Activated CD4-positive, alpha-beta T cell treated with anti-CD3 and anti-CD28 coated beads for 36 hours (primary cell): Measurements from ENCODE around the gene TIMM10. TPM values are rescaled to one million over a fixed set of nuclear protein-coding genes. Genes with fewer than 3 reads are reported as not detected.
A peak's percentile ranks its signal among the peaks of the same experiment; 100 is the strongest.

Experiments used
- ATAC-seq: fragments of 200-7000 bp; cut with Tn5 transposase; one replicate; pipeline ENCODE4 v1.10.0; 2021; ENCODE audit warnings: mild to moderate bottlenecking, moderate library complexity
- CTCF ChIA-PET: fragments of 350-600 bp; sonication (Branson Sonifier 250); formaldehyde crosslinking; loops from one replicate; lab custom pipeline; 2021; ENCODE audit warnings: antibody characterized with exemption; lab: Charles Lee
- POLR2A ChIA-PET: fragments of 350-600 bp; sonication (Branson Sonifier 250); formaldehyde crosslinking; loops from one replicate; lab custom pipeline; 2021; ENCODE audit warnings: antibody characterized with exemption, inconsistent platforms; lab: Charles Lee
- DNase-seq: peaks from one replicate; pipeline ENCODE4 v3.0.0-alpha.2; 2020
- H3K27ac Mint-ChIP-seq: one replicate; pipeline ENCODE4 v1.8.0; 2021; ENCODE audit warnings: mixed read lengths
- H3K27me3 Mint-ChIP-seq: one replicate; pipeline ENCODE4 v1.8.0; 2021; ENCODE audit warnings: mixed read lengths
- H3K36me3 Mint-ChIP-seq: one replicate; pipeline ENCODE4 v1.8.0; 2021; ENCODE audit warnings: low read depth, mixed read lengths
- H3K4me1 Mint-ChIP-seq: one replicate; pipeline ENCODE4 v1.8.0; 2021; ENCODE audit warnings: mixed read lengths
- H3K4me3 Mint-ChIP-seq: one replicate; pipeline ENCODE4 v1.8.0; 2021; ENCODE audit warnings: mild to moderate bottlenecking, moderate library complexity, mixed read lengths
- H3K9me3 Mint-ChIP-seq: one replicate; pipeline ENCODE4 v1.8.0; 2021; ENCODE audit warnings: low read depth, mixed read lengths
- intact Hi-C, 2 experiments: fragments of 100-400 bp; cut with DNase I in 1 of 2; cut with micrococcal nuclease in 1 of 2; formaldehyde crosslinking; loops; one replicate each; pipeline versions ENCODE4 v1.14.2 to v1.15.1; 2022 to 2024; cut with DNase I, micrococcal nuclease
- total RNA-seq, 2 experiments: library from RNA; stranded (reverse); gene quantifications; one replicate each; pipeline ENCODE4 v1.2.3, GENCODE V29; 2021

The TIMM10 gene
- total RNA-seq, 2 experiments from 2014 or later = 124 to 158 TPM

GRCh38 chr11:57483562-57483918, 47.0 kb downstream of the TIMM10 start:
- no peak overlapping the region for H3K4me3 Mint-ChIP-seq
- DNase-seq = no peak
- no peak for ATAC-seq
- ChIA-PET POLR2A (no interaction called here), CTCF (interaction anchor here (0.6 to 10.9 kb wide), 25 partner anchors 9 to 317 kb away, joined by 3 to 124 read pairs (median 4); partner anchors contain the start of genes RTN4RL2 and TIMM10)
- intact Hi-C loops = loop anchor here in 1 of 2 experiments (1.0 to 2.0 kb wide), 2 partner anchors 57 to 138 kb away; partner anchors contain the start of gene SLC43A3
- no peaks in the 10 kb centered on the region for H3K9me3 Mint-ChIP-seq
- peaks cover 29% of the 10 kb centered on the region for H3K36me3 Mint-ChIP-seq
- no peak overlapping the region for H3K27ac Mint-ChIP-seq
- H3K4me1 Mint-ChIP-seq = peaks cover 8% of the 10 kb centered on the region
- peaks cover 9% of the 10 kb centered on the region for H3K27me3 Mint-ChIP-seq

- H3K27me3 Mint-ChIP-seq = peaks cover 9% of the 10 kb centered on the region
- peaks cover 23% of the 10 kb centered on the region for H3K36me3 Mint-ChIP-seq
- CTCF ChIA-PET = interaction anchor here (0.6 to 10.9 kb wide), 23 partner anchors 10 to 227 kb away, joined by 3 to 124 read pairs (median 5); partner anchors contain the start of genes RTN4RL2 and TIMM10
- peak; percentile 86 for DNase-seq
- peaks cover 8% of the 10 kb centered on the region for H3K4me1 Mint-ChIP-seq
- no peak overlapping the region for H3K4me3 Mint-ChIP-seq
- H3K27ac Mint-ChIP-seq = no peak overlapping the region
- POLR2A ChIA-PET = no interaction called here
- intact Hi-C loops = loop anchor here in 1 of 2 experiments (1.0 to 2.0 kb wide), 2 partner anchors 56 to 138 kb away; partner anchors contain the start of gene SLC43A3
- peak; percentile 69 for ATAC-seq
- no peaks in the 10 kb centered on the region for H3K9me3 Mint-ChIP-seq
These were observed 47.6 kb downstream of the TIMM10 start for GRCh38 chr11:57482782-57483561.

- Mint-ChIP-seq H3K27me3 (peaks cover 9% of the 10 kb centered on the region), H3K4me3 (no peak overlapping the region), H3K9me3 (no peaks in the 10 kb centered on the region), H3K4me1 (peaks cover 8% of the 10 kb centered on the region), H3K36me3 (peaks cover 16% of the 10 kb centered on the region), H3K27ac (no peak overlapping the region)
- intact Hi-C loops = loop anchor here (2.0 kb wide), 2 partner anchors 55 to 137 kb away; partner anchors contain the start of gene SLC43A3 (in 1 of the 2)
- POLR2A ChIA-PET = no interaction called here
- DNase-seq (no peak), ATAC-seq (no peak)
- CTCF ChIA-PET = interaction anchor here (0.6 to 10.9 kb wide), 15 partner anchors 9 to 338 kb away, joined by 3 to 124 read pairs (median 6); partner anchors contain the start of genes RTN4RL2 and TIMM10
These were observed 48.4 kb downstream of the TIMM10 start for GRCh38 chr11:57481915-57482781.

GRCh38 chr11:57481315-57481714, 49.2 kb downstream of the TIMM10 start:
- no peak for ATAC-seq
- Mint-ChIP-seq H3K27ac (no peak overlapping the region), H3K9me3 (no peaks in the 10 kb centered on the region), H3K36me3 (peaks cover 16% of the 10 kb centered on the region), H3K4me1 (peaks cover 12% of the 10 kb centered on the region), H3K27me3 (peaks cover 9% of the 10 kb centered on the region), H3K4me3 (no peak overlapping the region)
- intact Hi-C loops = loop anchor here in 1 of 2 experiments (2.0 kb wide), 1 partner anchor 137 kb away; no protein-coding TSS in a partner anchor
- DNase-seq = no peak
- ChIA-PET CTCF (interaction anchor here (0.7 to 10.9 kb wide), 11 partner anchors 8 to 48 kb away, joined by 3 to 124 read pairs (median 4); partner anchors contain the start of genes RTN4RL2 and TIMM10), POLR2A (no interaction called here)

- no peak overlapping the region for H3K27ac Mint-ChIP-seq
- ATAC-seq (peak; percentile 69), DNase-seq (peak; percentile 90)
- intact Hi-C loops = loop anchor here (1.0 to 2.0 kb wide), 2 partner anchors 23 to 136 kb away; no protein-coding TSS in a partner anchor
- H3K9me3 Mint-ChIP-seq = no peaks in the 10 kb centered on the region
- H3K27me3 Mint-ChIP-seq = peaks cover 11% of the 10 kb centered on the region
- H3K36me3 Mint-ChIP-seq = peaks cover 11% of the 10 kb centered on the region
- H3K4me3 Mint-ChIP-seq = no peak overlapping the region
- H3K4me1 Mint-ChIP-seq = peaks cover 15% of the 10 kb centered on the region
- CTCF ChIA-PET = interaction anchor here (0.7 to 10.9 kb wide), 12 partner anchors 8 to 162 kb away, joined by 3 to 124 read pairs (median 4); partner anchors contain the start of genes RTN4RL2 and TIMM10
- POLR2A ChIA-PET = interaction anchor here (0.6 kb wide), 1 partner anchor 15 kb away, joined by 5 read pairs; no protein-coding TSS in a partner anchor
These were observed 50.0 kb downstream of the TIMM10 start for GRCh38 chr11:57480409-57481137.

GRCh38 chr11:57479911-57480310, 50.6 kb downstream of the TIMM10 start:
- Mint-ChIP-seq H3K36me3 (peaks cover 4% of the 10 kb centered on the region), H3K4me1 (peaks cover 19% of the 10 kb centered on the region), H3K27ac (no peak overlapping the region), H3K9me3 (no peaks in the 10 kb centered on the region), H3K27me3 (peaks cover 11% of the 10 kb centered on the region), H3K4me3 (no peak overlapping the region)
- ChIA-PET POLR2A (interaction anchor here (0.6 kb wide), 1 partner anchor 14 kb away, joined by 5 read pairs; no protein-coding TSS in a partner anchor), CTCF (interaction anchor here (0.5 to 10.9 kb wide), 7 partner anchors 9 to 165 kb away, joined by 3 to 124 read pairs (median 3); partner anchors contain the start of gene RTN4RL2)
- ATAC-seq (peak; percentile 21), DNase-seq (no peak)
- intact Hi-C loops = loop anchor here (1.0 to 5.0 kb wide), 3 partner anchors 23 to 135 kb away; partner anchors contain the start of gene SLC43A3 (in 1 of the 2)

GRCh38 chr11:57479021-57479663, 51.4 kb downstream of the TIMM10 start:
- DNase-seq = no peak
- ChIA-PET CTCF (interaction anchor here (0.6 to 10.9 kb wide), 6 partner anchors 14 to 422 kb away, joined by 3 to 124 read pairs (median 7); partner anchors contain the start of gene RTN4RL2), POLR2A (interaction anchor here (0.7 to 1.1 kb wide), 2 partner anchors 19 to 75 kb away, joined by 3 to 5 read pairs; partner anchors contain the start of gene RTN4RL2)
- no peak for ATAC-seq
- intact Hi-C loops = loop anchor here in 1 of 2 experiments (5.0 kb wide), 1 partner anchor 52 kb away; the partner anchor contains the start of gene SLC43A3
- peaks cover 11% of the 10 kb centered on the region for H3K27me3 Mint-ChIP-seq
- H3K4me3 Mint-ChIP-seq = no peak overlapping the region
- H3K27ac Mint-ChIP-seq = no peak overlapping the region
- no peaks in the 10 kb centered on the region for H3K9me3 Mint-ChIP-seq
- no peaks in the 10 kb centered on the region for H3K36me3 Mint-ChIP-seq
- peaks cover 27% of the 10 kb centered on the region for H3K4me1 Mint-ChIP-seq

Other genes starting within 250 kb of the TIMM10 start
- gene TNKS1BP1, start 205.8 kb downstream of the TIMM10 start, total RNA-seq = 10 to 100 TPM; 19.1 to 21.6 TPM
- 100 to 1,000 TPM; 279 to 296 TPM for gene SSRP1, start 194.9 kb downstream of the TIMM10 start, total RNA-seq
- not detected for gene P2RX3, start 192.4 kb downstream of the TIMM10 start, total RNA-seq
- gene PRG3, start 149.6 kb downstream of the TIMM10 start, total RNA-seq = not detected
- gene PRG2, start 140.1 kb downstream of the TIMM10 start, total RNA-seq = 1 to 10 TPM in 1 of 2 experiments, under 1 TPM in 1; 0.98 to 1.6 TPM
- gene SLC43A3, start 103.6 kb downstream of the TIMM10 start, total RNA-seq = 100 to 1,000 TPM; 268 to 333 TPM
- under 1 TPM; 0.33 to 0.39 TPM for gene RTN4RL2, start 70.2 kb downstream of the TIMM10 start, total RNA-seq
- 10 to 100 TPM; 27.6 to 28.7 TPM for gene SLC43A1, start 15.1 kb downstream of the TIMM10 start, total RNA-seq
- not detected for gene SMTNL1, start 6.8 kb upstream of the TIMM10 start, total RNA-seq
- 100 to 1,000 TPM; 179 to 252 TPM for gene UBE2L6, start 36.9 kb upstream of the TIMM10 start, total RNA-seq
- under 1 TPM; 0.51 to 0.87 TPM for gene SERPING1, start 66.9 kb upstream of the TIMM10 start, total RNA-seq
- gene YPEL4, start 119.2 kb upstream of the TIMM10 start, total RNA-seq = under 1 TPM; 0.43 to 0.47 TPM
- gene CLP1, start 127.0 kb upstream of the TIMM10 start, total RNA-seq = 10 to 100 TPM; 11.9 to 15.9 TPM
- gene ZDHHC5, start 137.4 kb upstream of the TIMM10 start, total RNA-seq = 10 to 100 TPM; 46.2 to 60.0 TPM
- gene MED19, start 181.5 kb upstream of the TIMM10 start, total RNA-seq = 10 to 100 TPM in 1 of 2 experiments, 1 to 10 TPM in 1; 8.6 to 10.6 TPM
- gene TMX2, start 181.8 kb upstream of the TIMM10 start, total RNA-seq = 10 to 100 TPM; 59.8 to 72.5 TPM
- 100 to 1,000 TPM; 117 to 244 TPM for gene SELENOH, start 210.7 kb upstream of the TIMM10 start, total RNA-seq
- not detected for gene BTBD18, start 221.1 kb upstream of the TIMM10 start, total RNA-seq
- 1 to 10 TPM; 6.7 to 7.4 TPM for gene CTNND1, start 231.0 kb upstream of the TIMM10 start, total RNA-seq